ENCODE measurements around the gene ABCA1. TPM values are rescaled to one million over a fixed set of nuclear protein-coding genes. Genes with fewer than 3 reads are reported as not detected.

Gene ABCA1
- total RNA-seq, 2 experiments from 2014 or later: 8.0 to 14.0 TPM

- BruUV-seq (replicated peaks): TSS peak; percentile 70
- H3K79me2 ChIP-seq (ENCODE audit: insufficient read depth, low read depth, low read length): peaks cover 20% of the 10 kb centered on the region; the same call in 1 of the 2 replicates
- no peaks in the 10 kb centered on the region for H3K36me3 ChIP-seq (ENCODE audit: insufficient read depth, low read length)
- ChIA-PET CTCF (ENCODE audit: unreplicated experiment) (no interaction called here), POLR2A (interaction anchor here (0.8 to 2.6 kb wide), 6 partner anchors 10 to 673 kb away, joined by 3 to 11 read pairs (median 4); partner anchors contain the start of genes FSD1L and NIPSNAP3A)
- TF ChIP-seq, protein P1, sequence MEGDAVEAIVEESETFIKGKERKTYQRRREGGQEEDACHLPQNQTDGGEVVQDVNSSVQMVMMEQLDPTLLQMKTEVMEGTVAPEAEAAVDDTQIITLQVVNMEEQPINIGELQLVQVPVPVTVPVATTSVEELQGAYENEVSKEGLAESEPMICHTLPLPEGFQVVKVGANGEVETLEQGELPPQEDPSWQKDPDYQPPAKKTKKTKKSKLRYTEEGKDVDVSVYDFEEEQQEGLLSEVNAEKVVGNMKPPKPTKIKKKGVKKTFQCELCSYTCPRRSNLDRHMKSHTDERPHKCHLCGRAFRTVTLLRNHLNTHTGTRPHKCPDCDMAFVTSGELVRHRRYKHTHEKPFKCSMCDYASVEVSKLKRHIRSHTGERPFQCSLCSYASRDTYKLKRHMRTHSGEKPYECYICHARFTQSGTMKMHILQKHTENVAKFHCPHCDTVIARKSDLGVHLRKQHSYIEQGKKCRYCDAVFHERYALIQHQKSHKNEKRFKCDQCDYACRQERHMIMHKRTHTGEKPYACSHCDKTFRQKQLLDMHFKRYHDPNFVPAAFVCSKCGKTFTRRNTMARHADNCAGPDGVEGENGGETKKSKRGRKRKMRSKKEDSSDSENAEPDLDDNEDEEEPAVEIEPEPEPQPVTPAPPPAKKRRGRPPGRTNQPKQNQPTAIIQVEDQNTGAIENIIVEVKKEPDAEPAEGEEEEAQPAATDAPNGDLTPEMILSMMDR (conservative IDR thresholded peaks at IDR 0.05; ENCODE audit: low read length): no peak
- TF ChIP-seq EZH2phosphoT487 (IDR thresholded peaks at IDR 0.05; ENCODE audit: borderline replicate concordance, low read depth, low read length): no peak
- H3K4me1 ChIP-seq (ENCODE audit: insufficient read depth, low read length, poor library complexity, severe bottlenecking): peaks cover 69% of the 10 kb centered on the region
- H2AFZ ChIP-seq (ENCODE audit: low read length): peak overlapping the region; percentile 81
- intact Hi-C loops (cut with micrococcal nuclease; ENCODE audit: unreplicated experiment): loop anchor here (2.0 to 10.0 kb wide), 2 partner anchors 26 to 470 kb away; partner anchors contain the start of gene SLC44A1
- no peaks in the 10 kb centered on the region for H4K20me1 ChIP-seq (ENCODE audit: insufficient read depth, low read length)
- peaks cover 7% of the 10 kb centered on the region; the same call in 1 of the 2 replicates for H3K9me3 ChIP-seq (ENCODE audit: low read length)
- DNase-seq (ENCODE audit: low spot score): peak; percentile 59
- peak overlapping the region; percentile 22 for H3K27ac ChIP-seq (ENCODE audit: low read depth, low read length, poor library complexity, severe bottlenecking)
- H3K4me2 ChIP-seq (ENCODE audit: low read length): peak overlapping the region; percentile 88
- no peaks in the 10 kb centered on the region for H3K9me2 ChIP-seq (ENCODE audit: insufficient read depth, low read length)
- H3K4me3 ChIP-seq (ENCODE audit: low read depth, low read length, poor library complexity, severe bottlenecking): peak overlapping the region; percentile 64
Measured at GRCh38 chr9:104774831-104775573, 153.0 kb downstream of the ABCA1 start.

DNA sequence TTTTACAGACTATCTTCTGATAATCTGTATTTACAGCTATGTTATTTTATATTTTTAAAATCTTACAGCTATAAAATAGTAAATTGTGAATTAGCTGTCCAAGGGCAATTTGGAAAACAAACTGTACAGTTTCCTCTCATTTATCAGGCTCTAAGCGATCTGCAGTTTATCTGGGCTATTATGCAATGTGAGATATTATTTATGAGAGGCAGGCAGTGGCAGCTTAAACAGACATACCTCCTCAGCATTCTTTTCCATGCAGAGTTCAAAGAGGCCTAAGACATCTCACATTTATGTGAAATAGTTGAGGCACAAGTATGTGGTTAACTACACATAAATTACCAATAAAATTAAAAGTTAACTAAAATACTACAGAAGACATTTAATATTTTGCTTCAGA lies 153.8 kb downstream of the ABCA1 start:
- TF ChIP-seq, protein P1 (conservative IDR thresholded peaks at IDR 0.05; ENCODE audit: low read length): no peak
- TF ChIP-seq EZH2phosphoT487 (IDR thresholded peaks at IDR 0.05; ENCODE audit: borderline replicate concordance, low read depth, low read length): no peak
- CTCF ChIA-PET (ENCODE audit: unreplicated experiment): no interaction called here
- POLR2A ChIA-PET: interaction anchor here (0.6 to 2.6 kb wide), 8 partner anchors 11 to 1919 kb away, joined by 3 to 11 read pairs (median 4); partner anchors contain the start of genes FSD1L and NIPSNAP3A

More for the DNA sequence above, 153.8 kb downstream of the ABCA1 start:
- Histone ChIP-seq H3K9me3 (ENCODE audit: low read length) (peaks cover 7% of the 10 kb centered on the region; the same call in 1 of the 2 replicates), H3K36me3 (ENCODE audit: insufficient read depth, low read length) (no peaks in the 10 kb centered on the region), H3K4me3 (ENCODE audit: low read depth, low read length, poor library complexity, severe bottlenecking) (peak overlapping the region; percentile 64), H3K27ac (ENCODE audit: low read depth, low read length, poor library complexity, severe bottlenecking) (peak overlapping the region; percentile 76), H2AFZ (ENCODE audit: low read length) (peak overlapping the region; percentile 81; the same call in 1 of the 2 replicates), H3K79me2 (ENCODE audit: insufficient read depth, low read depth, low read length) (peaks cover 20% of the 10 kb centered on the region; the same call in 1 of the 2 replicates), H3K4me1 (ENCODE audit: insufficient read depth, low read length, poor library complexity, severe bottlenecking) (peaks cover 77% of the 10 kb centered on the region), H3K4me2 (ENCODE audit: low read length) (peak overlapping the region; percentile 88), H3K9me2 (ENCODE audit: insufficient read depth, low read length) (no peaks in the 10 kb centered on the region), H4K20me1 (ENCODE audit: insufficient read depth, low read length) (no peaks in the 10 kb centered on the region)
- BruUV-seq (replicated peaks): no TSS peak
- intact Hi-C loops (cut with micrococcal nuclease; ENCODE audit: unreplicated experiment): loop anchor here (2.0 to 10.0 kb wide), 2 partner anchors 25 to 471 kb away; partner anchors contain the start of gene SLC44A1
- DNase-seq (ENCODE audit: low spot score): no peak
